Measurements from ENCODE around the gene SLC18A2. TPM values are rescaled to one million over a fixed set of nuclear protein-coding genes. Genes with fewer than 3 reads are reported as not detected.

The SLC18A2 gene
- total and polyA plus RNA-seq, 7 experiments from 2014 or later: 0.71 to 6.1 (median 1.4) TPM; not detected in 3

DNA sequence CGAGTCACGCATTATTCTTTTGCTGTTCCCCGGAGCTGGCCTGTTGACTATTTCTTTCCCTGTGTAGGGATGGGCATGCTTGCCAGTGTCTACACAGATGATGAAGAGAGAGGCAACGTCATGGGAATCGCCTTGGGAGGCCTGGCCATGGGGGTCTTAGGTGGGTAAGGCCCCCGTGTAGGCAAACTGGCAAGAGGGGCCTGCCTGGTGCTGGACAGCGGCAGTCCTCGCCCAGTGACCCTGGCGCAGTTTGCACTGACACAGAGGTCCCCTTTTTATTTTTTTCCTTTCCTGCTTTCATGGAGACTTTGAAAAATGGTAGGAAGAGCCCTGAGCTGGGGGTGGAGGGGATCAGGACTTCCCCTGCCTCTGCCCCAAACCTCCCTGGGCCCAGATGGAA, 13.4 kb downstream of the SLC18A2 start:
- no peak for ATAC-seq
- H3K9me3 ChIP-seq (ENCODE audit: control insufficient read depth in 2 of 3, low read length in 3 of 3): no peaks in the 10 kb centered on the region
- no peak for DNase-seq
- Mint-ChIP-seq H3K9me3 (peaks cover 0 to 2% (median 0%) of the 10 kb centered on the region in 11 donors), H3K4me3 (no peak overlapping the region), H3K36me3 (no peaks in the 10 kb centered on the region), H3K27ac (no peak overlapping the region), H3K4me1 (peaks cover 3 to 13% (median 6%) of the 10 kb centered on the region in 7 donors), H3K27me3 (peaks cover 0 to 41% (median 22%) of the 10 kb centered on the region in 5 donors)
- H3K4me1 ChIP-seq (ENCODE audit: control insufficient read depth in 2 of 2, insufficient read depth in 2 of 2, low read length in 2 of 2): no peaks in the 10 kb centered on the region
- no peaks in the 10 kb centered on the region for H3K36me3 ChIP-seq (ENCODE audit: control insufficient read depth in 2 of 3, insufficient read depth in 3 of 3, low read length in 3 of 3)
- intact Hi-C loops (cut with micrococcal nuclease): no loop called here
- H3K4me3 ChIP-seq (ENCODE audit: low read length): no peak overlapping the region
- no peaks in the 10 kb centered on the region for H3K27me3 ChIP-seq (ENCODE audit: control insufficient read depth in 2 of 2, insufficient read depth in 2 of 2, low read length in 2 of 2)
- CTCF ChIA-PET: no interaction called here
- POLR2A ChIA-PET: no interaction called here
- H3K27ac ChIP-seq (ENCODE audit: low read depth, low read length): no peak overlapping the region

DNA sequence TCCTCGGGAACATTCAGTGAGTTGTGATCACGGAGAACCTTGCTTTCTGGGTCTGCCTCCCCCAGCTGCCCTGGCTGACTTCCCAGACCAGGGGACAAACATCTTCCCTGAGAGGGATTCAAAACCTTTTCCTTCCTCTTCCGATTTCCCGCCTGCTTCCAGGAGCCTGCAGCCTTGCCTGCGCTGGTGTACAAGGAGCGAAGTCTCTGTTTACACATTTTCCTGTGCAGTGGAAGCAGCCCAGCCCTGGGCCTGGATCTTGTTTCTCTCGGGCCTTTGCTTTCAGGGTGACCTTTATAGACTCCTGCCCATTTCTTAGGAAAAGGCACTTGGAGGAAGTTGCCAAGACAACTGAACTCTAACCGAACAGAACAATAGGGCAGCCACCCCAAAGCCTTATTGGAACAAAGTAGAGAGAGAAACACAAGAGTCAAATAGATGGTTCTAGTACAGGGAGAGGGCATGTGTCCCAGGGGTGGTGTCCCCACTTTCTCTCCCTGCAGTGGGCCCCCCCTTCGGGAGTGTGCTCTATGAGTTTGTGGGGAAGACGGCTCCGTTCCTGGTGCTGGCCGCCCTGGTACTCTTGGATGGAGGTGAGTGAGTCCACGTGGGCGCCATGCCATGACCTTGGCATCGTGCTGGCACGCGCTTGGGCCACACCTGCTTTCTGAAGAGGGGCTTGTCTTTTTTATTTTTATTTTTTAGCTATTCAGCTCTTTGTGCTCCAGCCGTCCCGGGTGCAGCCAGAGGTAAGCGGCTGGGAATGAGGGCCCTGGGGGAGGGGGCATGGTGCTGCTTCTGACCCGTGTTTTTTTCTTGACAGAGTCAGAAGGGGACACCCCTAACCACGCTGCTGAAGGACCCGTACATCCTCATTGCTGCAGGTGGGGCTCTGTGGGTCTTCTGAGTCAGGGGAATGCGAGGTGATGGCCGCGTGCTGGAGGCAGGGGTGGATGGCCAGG, 14.1 kb downstream of the SLC18A2 start:
- Histone ChIP-seq H3K36me3 (ENCODE audit: control insufficient read depth in 2 of 3, insufficient read depth in 3 of 3, low read length in 3 of 3) (no peaks in the 10 kb centered on the region), H3K27ac (ENCODE audit: low read depth, low read length) (no peak overlapping the region), H3K27me3 (ENCODE audit: control insufficient read depth in 2 of 2, insufficient read depth in 2 of 2, low read length in 2 of 2) (no peaks in the 10 kb centered on the region), H3K9me3 (ENCODE audit: control insufficient read depth in 2 of 3, low read length in 3 of 3) (no peaks in the 10 kb centered on the region), H3K4me1 (ENCODE audit: control insufficient read depth in 2 of 2, insufficient read depth in 2 of 2, low read length in 2 of 2) (no peaks in the 10 kb centered on the region), H3K4me3 (ENCODE audit: low read length) (no peak overlapping the region)
- H3K27ac Mint-ChIP-seq: no peak overlapping the region
- CTCF ChIA-PET: no interaction called here
- no peak for DNase-seq
- peaks cover 5 to 44% (median 22%) of the 10 kb centered on the region in 5 donors for H3K27me3 Mint-ChIP-seq
- peaks cover 8 to 14% (median 11%) of the 10 kb centered on the region in 7 donors for H3K4me1 Mint-ChIP-seq
- POLR2A ChIA-PET: no interaction called here
- ATAC-seq: no peak
- H3K36me3 Mint-ChIP-seq: no peaks in the 10 kb centered on the region
- peaks cover 0 to 2% (median 0%) of the 10 kb centered on the region in 11 donors for H3K9me3 Mint-ChIP-seq
- H3K4me3 Mint-ChIP-seq: no peak overlapping the region
- intact Hi-C loops (cut with micrococcal nuclease): no loop called here

DNA sequence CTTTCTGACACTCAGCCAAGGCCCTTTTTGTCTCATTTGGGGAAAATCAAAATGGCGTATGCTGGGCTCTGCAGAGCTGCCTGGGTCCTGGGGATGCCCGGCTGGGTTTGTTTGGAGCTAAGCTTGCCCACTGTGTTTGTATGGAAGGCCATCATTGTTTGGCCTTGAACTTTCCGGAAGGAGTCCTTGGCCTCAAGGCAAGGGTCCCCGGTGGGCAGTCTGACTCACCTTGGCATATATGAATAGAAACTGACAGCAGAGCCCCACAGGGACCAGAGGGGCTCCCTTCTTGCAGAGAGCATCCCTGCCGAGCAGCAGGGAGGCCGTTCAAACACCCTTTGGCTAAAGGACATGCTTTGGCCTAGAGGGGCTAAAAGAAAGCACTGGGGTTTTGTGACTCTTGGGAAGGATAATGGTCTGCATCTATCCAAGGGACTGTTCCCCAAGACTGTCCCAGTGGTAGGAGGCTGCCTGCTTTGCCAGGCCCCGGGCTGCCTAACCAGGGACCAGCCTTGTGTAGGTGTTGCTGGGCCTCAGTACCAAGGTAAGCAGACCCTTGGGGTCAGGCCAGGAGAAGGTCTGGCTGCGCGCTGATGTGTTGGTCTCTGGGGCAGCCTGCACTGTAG, 15.0 kb downstream of the SLC18A2 start:
- peaks cover 10 to 17% (median 14%) of the 10 kb centered on the region in 7 donors for H3K4me1 Mint-ChIP-seq

DNA sequence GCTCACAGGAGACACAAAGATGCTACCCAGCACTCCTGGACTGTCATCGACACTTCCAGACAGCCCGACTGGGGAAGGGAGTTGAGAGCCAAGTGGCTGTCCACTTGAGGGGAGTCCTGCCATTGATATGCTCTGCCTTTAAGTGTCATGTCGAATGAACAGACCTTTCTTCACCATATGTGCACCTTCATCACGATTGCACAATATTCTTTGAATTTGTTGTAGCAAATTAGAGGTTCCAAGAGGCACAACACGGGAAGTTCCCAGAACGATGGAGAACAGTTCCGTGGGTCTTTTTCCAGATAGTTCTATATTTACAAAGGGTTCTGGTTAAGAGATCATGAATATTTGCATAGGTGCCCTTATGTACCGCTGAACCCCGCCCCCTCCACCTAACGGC, 16.0 kb downstream of the SLC18A2 start:
- peaks cover 11 to 41% (median 28%) of the 10 kb centered on the region in 5 donors for H3K27me3 Mint-ChIP-seq
- H3K4me1 Mint-ChIP-seq: peaks cover 10 to 17% (median 14%) of the 10 kb centered on the region in 7 donors
- POLR2A ChIA-PET: no interaction called here

More for the DNA sequence above, 15.0 kb downstream of the SLC18A2 start:
- Histone ChIP-seq H3K27ac (ENCODE audit: low read depth, low read length) (no peak overlapping the region), H3K4me3 (ENCODE audit: low read length) (no peak overlapping the region), H3K4me1 (ENCODE audit: control insufficient read depth in 2 of 2, insufficient read depth in 2 of 2, low read length in 2 of 2) (no peaks in the 10 kb centered on the region), H3K36me3 (ENCODE audit: control insufficient read depth in 2 of 3, insufficient read depth in 3 of 3, low read length in 3 of 3) (no peaks in the 10 kb centered on the region), H3K9me3 (ENCODE audit: control insufficient read depth in 2 of 3, low read length in 3 of 3) (no peaks in the 10 kb centered on the region), H3K27me3 (ENCODE audit: control insufficient read depth in 2 of 2, insufficient read depth in 2 of 2, low read length in 2 of 2) (no peaks in the 10 kb centered on the region)
- DNase-seq (no peak), ATAC-seq (no peak)
- ChIA-PET POLR2A (no interaction called here), CTCF (no interaction called here)
- no peak overlapping the region for H3K4me3 Mint-ChIP-seq
- intact Hi-C loops (cut with micrococcal nuclease): no loop called here
- peaks cover 11 to 41% (median 26%) of the 10 kb centered on the region in 5 donors for H3K27me3 Mint-ChIP-seq
- H3K36me3 Mint-ChIP-seq: no peaks in the 10 kb centered on the region
- peaks cover 0 to 2% (median 0%) of the 10 kb centered on the region in 11 donors for H3K9me3 Mint-ChIP-seq
- H3K27ac Mint-ChIP-seq: no peak overlapping the region

DNA sequence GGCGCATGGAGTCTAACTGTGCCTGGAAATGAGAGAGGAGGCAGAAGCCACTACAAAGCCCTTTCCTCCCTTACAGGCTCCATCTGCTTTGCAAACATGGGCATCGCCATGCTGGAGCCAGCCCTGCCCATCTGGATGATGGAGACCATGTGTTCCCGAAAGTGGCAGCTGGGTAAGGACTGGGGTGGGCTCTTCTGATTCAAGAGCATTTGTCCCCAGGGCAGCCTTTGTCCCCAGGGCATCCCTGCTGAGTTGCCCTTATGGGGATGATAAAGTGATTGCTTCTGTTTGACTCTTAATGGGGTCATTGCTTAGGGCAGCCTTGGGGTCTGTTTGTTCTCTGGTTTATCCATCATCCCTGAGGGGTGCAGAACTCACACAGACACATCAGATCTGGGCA, 16.8 kb downstream of the SLC18A2 start:
- Mint-ChIP-seq H3K36me3 (no peaks in the 10 kb centered on the region), H3K27ac (no peak overlapping the region), H3K9me3 (peaks cover 0 to 2% (median 0%) of the 10 kb centered on the region in 11 donors), H3K4me1 (peaks cover 10 to 17% (median 14%) of the 10 kb centered on the region in 7 donors), H3K4me3 (no peak overlapping the region), H3K27me3 (peaks cover 11 to 49% (median 33%) of the 10 kb centered on the region in 5 donors)
- Histone ChIP-seq H3K4me3 (ENCODE audit: low read length) (no peak overlapping the region), H3K36me3 (ENCODE audit: control insufficient read depth in 2 of 3, insufficient read depth in 3 of 3, low read length in 3 of 3) (no peaks in the 10 kb centered on the region), H3K9me3 (ENCODE audit: control insufficient read depth in 2 of 3, low read length in 3 of 3) (no peaks in the 10 kb centered on the region), H3K27me3 (ENCODE audit: control insufficient read depth in 2 of 2, insufficient read depth in 2 of 2, low read length in 2 of 2) (no peaks in the 10 kb centered on the region), H3K27ac (ENCODE audit: low read depth, low read length) (no peak overlapping the region), H3K4me1 (ENCODE audit: control insufficient read depth in 2 of 2, insufficient read depth in 2 of 2, low read length in 2 of 2) (no peaks in the 10 kb centered on the region)
- intact Hi-C loops (cut with micrococcal nuclease): no loop called here
- no peak for ATAC-seq
- ChIA-PET CTCF (no interaction called here), POLR2A (no interaction called here)
- no peak for DNase-seq

More for the DNA sequence above, 16.0 kb downstream of the SLC18A2 start:
- Histone ChIP-seq H3K4me3 (ENCODE audit: low read length) (no peak overlapping the region), H3K27ac (ENCODE audit: low read depth, low read length) (no peak overlapping the region), H3K9me3 (ENCODE audit: control insufficient read depth in 2 of 3, low read length in 3 of 3) (no peaks in the 10 kb centered on the region), H3K36me3 (ENCODE audit: control insufficient read depth in 2 of 3, insufficient read depth in 3 of 3, low read length in 3 of 3) (no peaks in the 10 kb centered on the region), H3K4me1 (ENCODE audit: control insufficient read depth in 2 of 2, insufficient read depth in 2 of 2, low read length in 2 of 2) (no peaks in the 10 kb centered on the region), H3K27me3 (ENCODE audit: control insufficient read depth in 2 of 2, insufficient read depth in 2 of 2, low read length in 2 of 2) (no peaks in the 10 kb centered on the region)
- DNase-seq (no peak), ATAC-seq (no peak)
- Mint-ChIP-seq H3K4me3 (no peak overlapping the region), H3K27ac (no peak overlapping the region), H3K9me3 (peaks cover 0 to 2% (median 0%) of the 10 kb centered on the region in 11 donors), H3K36me3 (no peaks in the 10 kb centered on the region)
- intact Hi-C loops (cut with micrococcal nuclease): no loop called here
- CTCF ChIA-PET: no interaction called here

DNA sequence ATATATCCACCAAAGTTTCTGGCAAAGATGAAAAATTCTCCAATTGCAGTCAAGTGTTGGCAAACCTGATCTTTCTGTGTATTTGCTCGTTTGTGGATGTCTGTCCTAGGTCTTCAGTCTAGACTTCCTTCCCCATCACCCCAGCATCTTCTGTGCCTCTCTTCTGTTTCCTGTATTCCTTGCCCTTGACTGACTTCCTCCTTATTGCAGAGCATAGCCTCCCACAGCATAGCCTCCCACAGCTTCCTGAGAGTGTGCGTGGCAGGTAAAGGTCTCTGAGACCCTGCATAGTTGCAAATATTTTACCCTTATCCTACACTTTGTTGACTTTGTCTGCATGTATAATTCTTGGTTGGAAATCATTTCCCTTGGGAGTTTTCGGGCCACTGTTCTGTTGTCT, 18.4 kb downstream of the SLC18A2 start:
- no peaks in the 10 kb centered on the region for H3K4me1 ChIP-seq (ENCODE audit: control insufficient read depth in 2 of 2, insufficient read depth in 2 of 2, low read length in 2 of 2)
- intact Hi-C loops (cut with micrococcal nuclease): no loop called here
- Mint-ChIP-seq H3K27me3 (peaks cover 11 to 57% (median 33%) of the 10 kb centered on the region in 5 donors), H3K9me3 (peaks cover 0 to 2% (median 0%) of the 10 kb centered on the region in 11 donors), H3K27ac (peak overlapping the region in 2 of 9 donors; percentile 4 to 32), H3K4me3 (peak overlapping the region in 1 of 10 donors; percentile 24), H3K4me1 (peaks cover 10 to 17% (median 14%) of the 10 kb centered on the region in 7 donors), H3K36me3 (no peaks in the 10 kb centered on the region)
- ATAC-seq (peak; percentile 39), DNase-seq (no peak)
- no peak overlapping the region for H3K27ac ChIP-seq (ENCODE audit: low read depth, low read length)
- ChIA-PET CTCF (no interaction called here), POLR2A (no interaction called here)
- H3K4me3 ChIP-seq (ENCODE audit: low read length): no peak overlapping the region
- no peaks in the 10 kb centered on the region for H3K27me3 ChIP-seq (ENCODE audit: control insufficient read depth in 2 of 2, insufficient read depth in 2 of 2, low read length in 2 of 2)
- no peaks in the 10 kb centered on the region for H3K36me3 ChIP-seq (ENCODE audit: control insufficient read depth in 2 of 3, insufficient read depth in 3 of 3, low read length in 3 of 3)
- H3K9me3 ChIP-seq (ENCODE audit: control insufficient read depth in 2 of 3, low read length in 3 of 3): no peaks in the 10 kb centered on the region

Data from naive thymus-derived CD4-positive, alpha-beta T cell (primary cell).